ENCODE data around the gene ACSF2.

The ACSF2 gene

GRCh38 chr17:50506298-50506697, 80.3 kb downstream of the ACSF2 start:
- DNase-seq: no peak

GRCh38 chr17:50507871-50508572, 82.0 kb downstream of the ACSF2 start, which contains the start of gene MYCBPAP:
Gene MYCBPAP (plus strand): TSS chr17:50508439. CDS start chr17:50508675, 236 bp downstream.
- DNase-seq: peak; percentile 84

- DNase-seq: no peak
Measured at GRCh38 chr17:50508573-50509460, 82.8 kb downstream of the ACSF2 start.

GRCh38 chr17:50511058-50511457, 85.0 kb downstream of the ACSF2 start:
- no peak for DNase-seq

GRCh38 chr17:50513495-50513894, 87.5 kb downstream of the ACSF2 start:
- DNase-seq: no peak

GRCh38 chr17:50514388-50514787, 88.4 kb downstream of the ACSF2 start:
- no peak for DNase-seq

GRCh38 chr17:50514936-50515702, 89.1 kb downstream of the ACSF2 start:
- peak; percentile 39 for DNase-seq

- DNase-seq: no peak
Measured at GRCh38 chr17:50517011-50517410, 91.0 kb downstream of the ACSF2 start.

- no peak for DNase-seq
Measured at GRCh38 chr17:50517504-50518383, 91.7 kb downstream of the ACSF2 start.

GRCh38 chr17:50518384-50519023, 92.5 kb downstream of the ACSF2 start:
- DNase-seq: no peak

- DNase-seq: no peak
Measured at GRCh38 chr17:50519141-50519834, 93.3 kb downstream of the ACSF2 start.

GRCh38 chr17:50520483-50520882, 94.5 kb downstream of the ACSF2 start:
- DNase-seq: no peak

GRCh38 chr17:50521514-50521913, 95.5 kb downstream of the ACSF2 start:
- DNase-seq: no peak

- DNase-seq: no peak
Measured at GRCh38 chr17:50522766-50523165, 96.7 kb downstream of the ACSF2 start.

- DNase-seq: no peak
Measured at GRCh38 chr17:50523208-50523607, 97.2 kb downstream of the ACSF2 start.
